Measurements from ENCODE around the gene THADA.

Gene THADA

GRCh38 chr2:43493954-43494353, 101.9 kb downstream of the THADA start:
- Histone ChIP-seq H3K9me3 (no peaks in the 10 kb centered on the region), H3K4me1 (ENCODE audit: control insufficient read depth in 1 of 2, insufficient read depth in 1 of 2, low read depth in 1 of 2, low read length in 1 of 2) (no peaks in the 10 kb centered on the region), H3K4me3 (ENCODE audit: low read depth in 1 of 2, low read length in 1 of 2) (no peak overlapping the region), H3K36me3 (peaks cover 10% of the 10 kb centered on the region), H3K27ac (no peak overlapping the region), H3K27me3 (no peaks in the 10 kb centered on the region)
- no peak for TF ChIP-seq CTCF (IDR thresholded peaks at IDR 0.05)

- Histone ChIP-seq H3K27ac (no peak overlapping the region), H3K4me3 (ENCODE audit: low read depth in 1 of 2, low read length in 1 of 2) (no peak overlapping the region), H3K9me3 (no peaks in the 10 kb centered on the region)
These were observed 104.7 kb downstream of the THADA start for GRCh38 chr2:43491065-43491639.

GRCh38 chr2:43490252-43490786, 105.5 kb downstream of the THADA start:
- H3K9me3 ChIP-seq = no peaks in the 10 kb centered on the region
- no peak overlapping the region for H3K4me3 ChIP-seq (ENCODE audit: low read depth in 1 of 2, low read length in 1 of 2)
- no peak for TF ChIP-seq CTCF (IDR thresholded peaks at IDR 0.05)
- no peaks in the 10 kb centered on the region for H3K27me3 ChIP-seq
- no peaks in the 10 kb centered on the region for H3K4me1 ChIP-seq (ENCODE audit: control insufficient read depth in 1 of 2, insufficient read depth in 1 of 2, low read depth in 1 of 2, low read length in 1 of 2)
- no peaks in the 10 kb centered on the region for H3K36me3 ChIP-seq
- H3K27ac ChIP-seq = no peak overlapping the region

More at GRCh38 chr2:43491065-43491639, 104.7 kb downstream of the THADA start:
- TF ChIP-seq CTCF (IDR thresholded peaks at IDR 0.05) = no peak
- H3K27me3 ChIP-seq = no peaks in the 10 kb centered on the region
- no peaks in the 10 kb centered on the region for H3K36me3 ChIP-seq
- H3K4me1 ChIP-seq (ENCODE audit: control insufficient read depth in 1 of 2, insufficient read depth in 1 of 2, low read depth in 1 of 2, low read length in 1 of 2) = no peaks in the 10 kb centered on the region

GRCh38 chr2:43488737-43489136, 107.1 kb downstream of the THADA start:
- H3K36me3 ChIP-seq = no peaks in the 10 kb centered on the region
- H3K27me3 ChIP-seq = no peaks in the 10 kb centered on the region
- TF ChIP-seq CTCF (IDR thresholded peaks at IDR 0.05) = no peak
- H3K27ac ChIP-seq = no peak overlapping the region
- H3K4me3 ChIP-seq (ENCODE audit: low read depth in 1 of 2, low read length in 1 of 2) = no peak overlapping the region
- H3K4me1 ChIP-seq (ENCODE audit: control insufficient read depth in 1 of 2, insufficient read depth in 1 of 2, low read depth in 1 of 2, low read length in 1 of 2) = no peaks in the 10 kb centered on the region
- no peaks in the 10 kb centered on the region for H3K9me3 ChIP-seq

- Histone ChIP-seq H3K36me3 (no peaks in the 10 kb centered on the region), H3K4me1 (ENCODE audit: control insufficient read depth in 1 of 2, insufficient read depth in 1 of 2, low read depth in 1 of 2, low read length in 1 of 2) (peaks cover 0 to 4% of the 10 kb centered on the region in 2 experiments), H3K9me3 (no peaks in the 10 kb centered on the region), H3K27ac (no peak overlapping the region), H3K27me3 (no peaks in the 10 kb centered on the region), H3K4me3 (ENCODE audit: low read depth in 1 of 2, low read length in 1 of 2) (no peak overlapping the region)
- TF ChIP-seq CTCF (IDR thresholded peaks at IDR 0.05) = no peak
These were observed 109.2 kb downstream of the THADA start for GRCh38 chr2:43486603-43487002.

Measured in neutrophil (primary cell).